Measurements from ENCODE around the gene FCGR3A.
"Not testable (repeated sequence)": the region's sequence is repeated elsewhere in the genome, so short reads cannot be mapped to it uniquely, and the experiment has no call there.

GRCh38 chr1:161540570-161540960, 9.1 kb downstream of the FCGR3A start:
- not testable (repeated sequence) for TF ChIP-seq CTCF (IDR thresholded peaks at IDR 0.05 in 8 of 11, conservative IDR thresholded peaks at IDR 0.05 in 3 of 11); POLR2A (IDR thresholded peaks at IDR 0.05)
